Testis (tissue), 3 donors: ENCODE results near the gene VSX2. TPM values are rescaled to one million over a fixed set of nuclear protein-coding genes. Genes with fewer than 3 reads are reported as not detected.

Experiments
- DNase-seq: peaks from one replicate; pipeline ENCODE4 v3.0.0-alpha.2; 2019
- H3K27ac ChIP-seq, 2 donors: fragments of 200-600 bp; sonication (generic); one replicate each; pipeline ENCODE4 v1.5.1; 2019
- H3K27me3 ChIP-seq: fragments of 200-600 bp; sonication (generic); one replicate; pipeline ENCODE4 v1.5.1; 2019
- H3K36me3 ChIP-seq: fragments of 200-600 bp; sonication (generic); one replicate; pipeline ENCODE4 v1.5.1; 2017; ENCODE audit warnings: low read depth; ENCODE audit errors: missing control alignments
- H3K4me1 ChIP-seq: fragments of 200-600 bp; sonication (generic); one replicate; pipeline ENCODE4 v1.5.1; 2019
- H3K4me3 ChIP-seq, 2 donors: fragments of 200-600 bp; sonication (generic); one replicate each; pipeline ENCODE4 v1.5.1; 2017 to 2019
- H3K9me3 ChIP-seq: fragments of 200-600 bp; sonication (generic); one replicate; pipeline ENCODE4 v1.5.1; 2017
- POLR2A ChIP-seq: fragments of 450-650 bp; IDR thresholded peaks from one replicate; pipeline ENCODE4 v1.6.1; 2017; ENCODE audit warnings: antibody characterized with exemption, mild to moderate bottlenecking, moderate library complexity
- WGBS, 2 donors: methylation state at CpG; one replicate each; pipeline ENCODE4 v1.1.5; 2018; 5-methylcytosine and 5-hydroxymethylcytosine counted together
- intact Hi-C: fragments of 100-400 bp; cut with DNase I; formaldehyde crosslinking; loops from one replicate; pipeline ENCODE4 v1.15.1; 2023; ENCODE audit warnings: low total_unique reads
- polyA plus RNA-seq: library from polyadenylated mRNA; stranded (reverse); fragments of 350-450 nt; fragmentation: Illumina TruSeq; extraction: RNeasy Lipid Tissue Mini Kit (QIAGEN cat#74804); gene quantifications from one replicate; pipeline ENCODE4 v1.2.3, GENCODE V29; 2014; ENCODE audit warnings: low read depth, low replicate concordance; ENCODE audit not compliant: insufficient read depth
- total RNA-seq, 2 donors: library from RNA; depleted of rRNA; stranded (reverse); fragments of >200 nt; gene quantifications; one replicate each; pipeline ENCODE4 v1.2.3, GENCODE V29; 2016
- TF ChIP-seq, protein P1 (sequence below), 3 experiments: fragments of 450-650 bp in 2 of 3; fragments of 200-600 bp in 1 of 3; sonication (generic) in 1 of 3; IDR thresholded peaks; one replicate each; pipeline ENCODE4 v1.5.1; 2016 to 2019; ENCODE audit warnings: antibody characterized with exemption in 3 of 3, mild to moderate bottlenecking in 2 of 3, moderate library complexity in 1 of 3

VSX2 gene
- total and polyA plus RNA-seq, 3 donors from 2014 or later = 0.16 to 0.55 (median 0.37) TPM

DNA sequence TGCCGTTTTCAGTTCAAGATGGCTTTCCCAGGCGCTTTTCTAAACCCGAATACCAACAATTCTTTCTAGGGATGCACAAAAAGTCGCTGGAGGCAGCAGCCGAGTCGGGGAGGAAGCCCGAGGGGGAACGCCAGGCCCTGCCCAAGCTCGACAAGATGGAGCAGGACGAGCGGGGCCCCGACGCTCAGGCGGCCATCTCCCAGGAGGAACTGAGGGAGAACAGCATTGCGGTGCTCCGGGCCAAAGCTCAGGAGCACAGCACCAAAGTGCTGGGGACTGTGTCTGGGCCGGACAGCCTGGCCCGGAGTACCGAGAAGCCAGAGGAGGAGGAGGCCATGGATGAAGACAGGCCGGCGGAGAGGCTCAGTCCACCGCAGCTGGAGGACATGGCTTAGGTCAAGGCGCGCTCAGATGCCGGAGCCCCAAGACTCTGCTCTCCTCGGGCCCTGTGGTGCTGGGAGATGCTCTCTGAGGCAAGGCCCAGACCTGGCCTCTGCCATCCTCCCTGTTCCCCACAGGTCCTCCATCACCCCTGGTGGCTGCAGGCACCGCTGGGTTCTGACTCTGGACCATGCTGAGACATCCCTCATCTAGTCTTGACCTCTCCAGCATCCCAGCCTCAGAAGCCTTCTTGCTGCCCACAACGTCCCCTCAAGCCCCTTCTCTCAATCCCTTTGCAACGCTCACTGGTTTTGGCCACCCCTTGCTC, 21.4 kb downstream of the VSX2 start:
- intact Hi-C loops = no loop called here
- TF ChIP-seq, protein P1, sequence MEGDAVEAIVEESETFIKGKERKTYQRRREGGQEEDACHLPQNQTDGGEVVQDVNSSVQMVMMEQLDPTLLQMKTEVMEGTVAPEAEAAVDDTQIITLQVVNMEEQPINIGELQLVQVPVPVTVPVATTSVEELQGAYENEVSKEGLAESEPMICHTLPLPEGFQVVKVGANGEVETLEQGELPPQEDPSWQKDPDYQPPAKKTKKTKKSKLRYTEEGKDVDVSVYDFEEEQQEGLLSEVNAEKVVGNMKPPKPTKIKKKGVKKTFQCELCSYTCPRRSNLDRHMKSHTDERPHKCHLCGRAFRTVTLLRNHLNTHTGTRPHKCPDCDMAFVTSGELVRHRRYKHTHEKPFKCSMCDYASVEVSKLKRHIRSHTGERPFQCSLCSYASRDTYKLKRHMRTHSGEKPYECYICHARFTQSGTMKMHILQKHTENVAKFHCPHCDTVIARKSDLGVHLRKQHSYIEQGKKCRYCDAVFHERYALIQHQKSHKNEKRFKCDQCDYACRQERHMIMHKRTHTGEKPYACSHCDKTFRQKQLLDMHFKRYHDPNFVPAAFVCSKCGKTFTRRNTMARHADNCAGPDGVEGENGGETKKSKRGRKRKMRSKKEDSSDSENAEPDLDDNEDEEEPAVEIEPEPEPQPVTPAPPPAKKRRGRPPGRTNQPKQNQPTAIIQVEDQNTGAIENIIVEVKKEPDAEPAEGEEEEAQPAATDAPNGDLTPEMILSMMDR (IDR thresholded peaks at IDR 0.05) = no peak
- no peak for TF ChIP-seq POLR2A
- 92 to 94% methylated on average over 29 of the region's 29 CpGs for WGBS, 2 donors

DNA sequence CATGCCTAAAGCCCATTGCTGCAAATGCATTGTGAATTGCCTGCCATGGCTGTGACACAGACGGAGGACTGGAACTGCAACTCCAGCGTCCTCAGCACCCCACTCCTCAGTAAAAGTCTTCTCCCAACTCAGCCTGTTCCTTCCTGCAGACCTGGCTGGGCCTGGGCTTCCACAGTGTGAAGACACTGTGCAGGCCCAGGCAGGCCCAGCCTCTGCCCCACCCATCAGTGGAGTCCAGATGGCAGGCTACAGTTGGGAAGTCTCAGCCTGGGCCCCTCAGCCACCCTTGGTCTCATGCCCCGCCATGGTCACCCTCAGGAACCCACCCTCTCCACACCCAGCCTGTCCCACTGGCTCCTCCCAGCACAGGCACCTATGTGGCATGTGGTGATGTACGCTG, 22.0 kb downstream of the VSX2 start:
- H3K36me3 ChIP-seq = no peaks in the 10 kb centered on the region
- no peaks in the 10 kb centered on the region for H3K9me3 ChIP-seq
- intact Hi-C loops = no loop called here
- WGBS, 2 donors = 78 to 85% methylated on average over 2 to 4 of the region's 4 CpGs
- H3K4me3 ChIP-seq = no peak overlapping the region
- DNase-seq = no peak
- TF ChIP-seq, protein P1 (IDR thresholded peaks at IDR 0.05) = no peak
- TF ChIP-seq POLR2A = no peak
- no peak overlapping the region for H3K27ac ChIP-seq
- no peaks in the 10 kb centered on the region for H3K27me3 ChIP-seq
- peaks cover 4% of the 10 kb centered on the region for H3K4me1 ChIP-seq

More for the DNA sequence above, 21.4 kb downstream of the VSX2 start:
- no peak overlapping the region for H3K27ac ChIP-seq
- no peak overlapping the region for H3K4me3 ChIP-seq
- peaks cover 4% of the 10 kb centered on the region for H3K4me1 ChIP-seq
- H3K27me3 ChIP-seq = no peaks in the 10 kb centered on the region
- no peak for DNase-seq
- no peaks in the 10 kb centered on the region for H3K36me3 ChIP-seq
- no peaks in the 10 kb centered on the region for H3K9me3 ChIP-seq

DNA sequence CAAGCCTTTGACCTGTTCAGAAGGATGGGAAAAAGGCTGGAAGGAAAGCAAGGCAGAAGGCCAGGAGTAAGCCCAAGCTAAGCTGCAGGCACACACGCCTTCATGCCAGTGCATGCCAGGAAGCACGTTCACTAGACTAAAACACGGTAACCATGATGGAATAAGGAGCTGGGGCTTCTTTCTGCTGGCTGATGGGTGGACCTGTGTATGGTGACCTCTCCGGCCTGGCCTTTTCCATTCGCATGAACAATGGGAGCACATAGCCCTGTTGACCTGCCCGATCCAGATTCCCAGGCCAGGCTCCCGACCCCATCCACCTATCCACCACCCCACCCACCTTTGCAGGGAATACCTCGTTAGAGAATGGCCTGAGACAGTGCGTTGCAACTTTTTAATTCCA, 22.8 kb downstream of the VSX2 start:
- Histone ChIP-seq H3K4me1 (peaks cover 2% of the 10 kb centered on the region), H3K4me3 (no peak overlapping the region), H3K27me3 (no peaks in the 10 kb centered on the region), H3K27ac (no peak overlapping the region), H3K36me3 (no peaks in the 10 kb centered on the region), H3K9me3 (no peaks in the 10 kb centered on the region)
- whole genome bisulfite sequencing, 2 donors = 90 to 94% methylated on average over 8 to 9 of the region's 9 CpGs
- TF ChIP-seq POLR2A = no peak
- DNase-seq = no peak
- intact Hi-C loops = no loop called here

DNA sequence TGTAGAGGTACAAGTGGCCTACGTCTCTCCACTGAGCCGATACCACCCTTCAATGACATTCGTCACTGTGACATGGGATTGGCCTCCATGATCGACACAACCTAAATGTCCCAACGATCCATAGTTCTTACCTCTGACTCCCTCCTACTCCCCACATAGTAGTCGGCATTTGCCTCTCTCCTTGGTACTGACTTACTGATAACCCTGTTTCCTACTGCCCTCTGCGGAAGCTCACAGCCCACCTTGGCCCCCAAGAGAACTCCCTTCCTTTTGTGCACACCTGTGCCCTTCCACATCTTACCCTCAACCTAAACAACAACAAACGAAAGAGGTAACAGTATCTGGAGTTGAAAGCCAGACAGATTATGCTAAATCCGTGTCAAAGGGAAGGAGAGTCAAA, 23.9 kb downstream of the VSX2 start:
- H3K4me1 ChIP-seq = no peaks in the 10 kb centered on the region
- intact Hi-C loops = no loop called here
- DNase-seq = no peak
- no peak overlapping the region for H3K27ac ChIP-seq
- H3K4me3 ChIP-seq = no peak overlapping the region
- no peaks in the 10 kb centered on the region for H3K27me3 ChIP-seq
- H3K36me3 ChIP-seq = no peaks in the 10 kb centered on the region
- WGBS, 2 donors = 81 to 83% methylated on average over 9 of the region's 9 CpGs
- no peaks in the 10 kb centered on the region for H3K9me3 ChIP-seq
- TF ChIP-seq, protein P1 (IDR thresholded peaks at IDR 0.05) = no peak
- no peak for TF ChIP-seq POLR2A

DNA sequence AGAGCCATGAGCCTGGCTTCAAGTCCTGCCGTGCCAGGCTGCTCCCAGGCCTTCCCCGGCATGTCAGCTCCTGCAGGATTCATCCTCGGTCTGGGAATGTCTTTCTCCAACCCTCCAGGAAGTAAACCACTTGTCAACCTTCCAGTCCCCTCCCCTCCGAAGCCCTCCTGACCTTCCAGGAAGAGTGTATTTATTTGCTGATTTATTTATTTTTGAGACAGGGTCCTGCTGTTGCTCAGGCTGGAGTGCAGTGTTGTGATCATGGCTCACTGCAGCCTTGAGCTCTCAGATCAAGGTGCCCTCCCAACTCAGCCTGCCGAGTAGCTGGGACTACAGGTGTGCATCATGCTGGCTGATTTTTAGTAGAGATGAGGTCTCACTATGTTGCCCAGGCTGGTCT, 24.7 kb downstream of the VSX2 start:
- no peaks in the 10 kb centered on the region for H3K9me3 ChIP-seq
- no peak overlapping the region for H3K4me3 ChIP-seq
- 52 to 74% methylated on average over 2 to 5 of the region's 5 CpGs for WGBS, 2 donors
- no peak overlapping the region for H3K27ac ChIP-seq
- no peak for DNase-seq
- no peaks in the 10 kb centered on the region for H3K27me3 ChIP-seq
- TF ChIP-seq, protein P1 (IDR thresholded peaks at IDR 0.05) = no peak
- no peak for TF ChIP-seq POLR2A
- H3K36me3 ChIP-seq = no peaks in the 10 kb centered on the region
- H3K4me1 ChIP-seq = no peaks in the 10 kb centered on the region
- intact Hi-C loops = no loop called here
